Osteoblast (primary cell): ENCODE results near the gene ARHGEF4. TPM values are rescaled to one million over a fixed set of nuclear protein-coding genes. Genes with fewer than 3 reads are reported as not detected.

Experiments used
- DNase-seq: peaks from one replicate; pipeline ENCODE4 v3.0.0; 2011; ENCODE audit warnings: low spot score, mixed read lengths; ENCODE audit not compliant: insufficient read length; ENCODE audit errors: missing footprints
- H2AFZ ChIP-seq: 2 replicates; pipeline ENCODE4 v1.6.0; 2011; ENCODE audit warnings: mild to moderate bottlenecking, low read length
- H3K27ac ChIP-seq: 2 replicates; pipeline ENCODE4 v1.5.1; 2011; ENCODE audit warnings: mild to moderate bottlenecking, low read depth, low read length, moderate library complexity
- H3K27me3 ChIP-seq: 2 replicates; pipeline ENCODE4 v1.6.0; 2012; ENCODE audit warnings: mild to moderate bottlenecking, control low read depth, inconsistent platforms, low read length, moderate library complexity; ENCODE audit not compliant: insufficient read depth
- H3K36me3 ChIP-seq: 2 replicates; pipeline ENCODE4 v1.5.1; 2011; ENCODE audit warnings: mild to moderate bottlenecking, low read length, control low read depth, moderate library complexity; ENCODE audit not compliant: insufficient read depth
- H3K4me1 ChIP-seq: 2 replicates; pipeline ENCODE4 v1.5.1; 2011; ENCODE audit warnings: mild to moderate bottlenecking, low read length, control low read depth, moderate library complexity; ENCODE audit not compliant: insufficient read depth
- H3K4me2 ChIP-seq: 2 replicates; pipeline ENCODE4 v1.6.0; 2011; ENCODE audit warnings: mild to moderate bottlenecking, low read length; ENCODE audit not compliant: insufficient read depth
- H3K4me3 ChIP-seq: fragments of 200-600 bp; sonication (generic); 3 replicates; pipeline ENCODE4 v1.5.1; 2012; ENCODE audit warnings: mild to moderate bottlenecking, low read length, inconsistent platforms; ENCODE audit not compliant: insufficient read depth
- H3K79me2 ChIP-seq: 2 replicates; pipeline ENCODE4 v1.6.0; 2012; ENCODE audit warnings: mild to moderate bottlenecking, low read length, control low read depth, inconsistent platforms; ENCODE audit not compliant: insufficient read depth
- H3K9me3 ChIP-seq: 2 replicates; pipeline ENCODE4 v1.5.1; 2011; ENCODE audit warnings: low read depth, low read length, control low read depth
- H4K20me1 ChIP-seq: 2 replicates; pipeline ENCODE4 v1.6.0; 2012; ENCODE audit warnings: mild to moderate bottlenecking, low read length, control low read depth; ENCODE audit not compliant: insufficient read depth
- total RNA-seq: library from RNA; depleted of rRNA; stranded (reverse); fragments of >200 nt; gene quantifications from 2 replicates; pipeline ENCODE4 v1.2.3, GENCODE V29; 2012
- TF ChIP-seq, protein P1 (sequence below): IDR thresholded peaks from 2 replicates; pipeline ENCODE4 v1.5.1; 2011; ENCODE audit warnings: mild to moderate bottlenecking, low read depth, low read length, moderate library complexity; ENCODE audit errors: extremely low read depth

The ARHGEF4 gene
- total RNA-seq, 1 donor: 3.6 TPM

DNA sequence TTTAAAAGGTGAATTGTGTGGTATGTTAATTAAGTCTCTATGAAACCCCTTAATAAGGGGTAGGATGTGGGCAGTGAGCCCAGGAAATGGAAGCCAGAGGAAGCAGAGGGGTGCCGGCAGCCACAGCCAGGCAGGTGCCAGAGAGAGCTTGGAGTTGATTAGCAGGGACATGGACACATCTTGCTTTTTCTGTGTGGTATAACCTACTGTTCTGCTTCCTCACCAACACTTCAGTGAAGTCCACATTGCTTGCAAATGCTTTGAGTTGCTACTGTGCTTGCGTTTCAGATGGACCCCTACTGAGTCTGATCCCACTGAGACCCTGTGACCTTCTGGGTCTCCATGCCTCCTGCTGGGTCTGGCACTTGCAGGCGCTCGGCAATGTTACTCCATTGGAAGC, 30.3 kb upstream of the ARHGEF4 start:
- TF ChIP-seq, protein P1, sequence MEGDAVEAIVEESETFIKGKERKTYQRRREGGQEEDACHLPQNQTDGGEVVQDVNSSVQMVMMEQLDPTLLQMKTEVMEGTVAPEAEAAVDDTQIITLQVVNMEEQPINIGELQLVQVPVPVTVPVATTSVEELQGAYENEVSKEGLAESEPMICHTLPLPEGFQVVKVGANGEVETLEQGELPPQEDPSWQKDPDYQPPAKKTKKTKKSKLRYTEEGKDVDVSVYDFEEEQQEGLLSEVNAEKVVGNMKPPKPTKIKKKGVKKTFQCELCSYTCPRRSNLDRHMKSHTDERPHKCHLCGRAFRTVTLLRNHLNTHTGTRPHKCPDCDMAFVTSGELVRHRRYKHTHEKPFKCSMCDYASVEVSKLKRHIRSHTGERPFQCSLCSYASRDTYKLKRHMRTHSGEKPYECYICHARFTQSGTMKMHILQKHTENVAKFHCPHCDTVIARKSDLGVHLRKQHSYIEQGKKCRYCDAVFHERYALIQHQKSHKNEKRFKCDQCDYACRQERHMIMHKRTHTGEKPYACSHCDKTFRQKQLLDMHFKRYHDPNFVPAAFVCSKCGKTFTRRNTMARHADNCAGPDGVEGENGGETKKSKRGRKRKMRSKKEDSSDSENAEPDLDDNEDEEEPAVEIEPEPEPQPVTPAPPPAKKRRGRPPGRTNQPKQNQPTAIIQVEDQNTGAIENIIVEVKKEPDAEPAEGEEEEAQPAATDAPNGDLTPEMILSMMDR: no peak
- Histone ChIP-seq H3K27me3 (no peaks in the 10 kb centered on the region), H4K20me1 (no peaks in the 10 kb centered on the region), H3K4me2 (no peak overlapping the region), H3K9me3 (no peaks in the 10 kb centered on the region), H2AFZ (no peak overlapping the region), H3K27ac (no peak overlapping the region), H3K36me3 (no peaks in the 10 kb centered on the region), H3K4me3 (no peak overlapping the region), H3K79me2 (no peaks in the 10 kb centered on the region), H3K4me1 (no peaks in the 10 kb centered on the region)
- no peak for DNase-seq

DNA sequence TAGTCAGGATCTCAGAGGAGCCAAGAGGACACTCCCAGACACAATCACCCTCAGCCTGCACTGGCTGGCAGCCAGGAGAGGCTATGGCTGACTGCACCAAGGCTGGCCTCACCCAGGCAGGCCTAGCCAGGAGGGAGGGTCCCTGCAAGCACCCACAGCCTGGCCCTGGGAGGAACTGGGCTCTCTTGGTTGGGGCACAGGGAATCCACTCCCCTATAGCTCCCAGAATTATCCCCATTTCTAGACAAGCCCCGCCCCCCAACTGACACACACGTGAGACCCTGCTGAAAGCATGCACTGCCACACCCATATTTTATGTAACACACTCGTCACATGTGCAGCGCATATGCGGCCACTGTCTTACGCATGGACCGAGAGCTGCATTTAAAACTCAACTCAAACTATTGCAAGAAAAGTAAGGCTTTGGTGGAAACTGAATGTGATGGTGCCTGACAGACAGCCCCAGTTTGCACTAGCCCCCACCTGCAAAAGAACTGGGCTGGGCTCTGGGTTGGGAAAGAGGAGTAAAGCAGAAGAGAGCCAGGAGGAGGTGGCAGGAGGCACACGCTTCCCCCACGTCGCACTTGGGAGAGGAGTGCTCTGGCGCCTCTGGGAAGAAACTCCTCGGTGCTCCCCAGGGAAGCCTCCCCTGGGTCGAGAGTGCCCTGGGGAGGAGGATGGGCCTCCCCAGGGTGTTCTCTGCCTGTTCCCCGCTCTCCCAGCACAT, 28.9 kb upstream of the ARHGEF4 start:
- no peaks in the 10 kb centered on the region for H3K9me3 ChIP-seq
- no peak overlapping the region for H3K4me3 ChIP-seq
- H3K27ac ChIP-seq: no peak overlapping the region
- no peaks in the 10 kb centered on the region for H3K4me1 ChIP-seq
- no peaks in the 10 kb centered on the region for H3K79me2 ChIP-seq
- H3K27me3 ChIP-seq: no peaks in the 10 kb centered on the region
- no peak for DNase-seq
- H3K4me2 ChIP-seq: no peak overlapping the region
- no peak overlapping the region for H2AFZ ChIP-seq
- no peaks in the 10 kb centered on the region for H4K20me1 ChIP-seq
- H3K36me3 ChIP-seq: no peaks in the 10 kb centered on the region
- TF ChIP-seq, protein P1: no peak

DNA sequence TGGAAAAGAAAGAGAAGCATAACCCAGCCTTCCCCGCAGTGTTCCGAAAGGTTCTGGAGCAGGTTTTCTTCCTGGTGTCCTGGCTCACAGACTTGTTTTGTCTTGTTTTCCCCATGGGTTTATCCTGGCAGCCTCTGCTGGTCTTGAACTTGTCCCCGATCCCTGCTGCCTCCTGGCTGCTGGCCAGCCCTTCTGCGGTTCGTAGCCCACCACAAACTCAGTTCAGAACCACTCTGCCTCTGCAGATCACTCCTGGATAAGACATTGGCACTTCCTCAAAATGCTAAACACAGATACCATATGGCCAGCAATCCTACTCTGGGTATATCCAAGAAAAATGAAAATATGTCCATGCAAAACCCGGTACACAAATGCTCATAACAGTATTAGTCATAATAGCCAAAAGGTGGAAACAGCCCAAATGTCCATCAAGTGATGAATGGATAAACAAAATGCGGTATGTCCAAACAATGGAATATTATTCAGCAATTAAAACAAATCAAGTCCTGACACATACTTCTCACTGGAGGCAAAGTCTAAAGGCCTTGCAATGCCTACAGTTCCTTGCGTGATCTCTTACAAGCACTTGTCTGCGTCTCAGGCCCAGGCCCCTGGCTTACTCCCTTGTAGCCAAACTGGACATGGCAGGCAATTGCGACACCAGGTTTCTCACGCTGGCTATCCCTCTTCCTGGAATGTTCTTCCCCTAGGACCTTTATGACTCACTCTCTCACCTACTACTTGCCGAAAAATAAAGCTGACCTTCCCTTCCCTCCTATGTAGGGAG, 28.0 kb upstream of the ARHGEF4 start:
- H3K4me2 ChIP-seq: no peak overlapping the region
- H3K9me3 ChIP-seq: no peaks in the 10 kb centered on the region
- no peaks in the 10 kb centered on the region for H3K4me1 ChIP-seq
- no peak for DNase-seq
- H3K4me3 ChIP-seq: no peak overlapping the region
- TF ChIP-seq, protein P1: no peak
- H4K20me1 ChIP-seq: no peaks in the 10 kb centered on the region
- H3K27me3 ChIP-seq: no peaks in the 10 kb centered on the region
- no peaks in the 10 kb centered on the region for H3K36me3 ChIP-seq
- H2AFZ ChIP-seq: no peak overlapping the region
- H3K79me2 ChIP-seq: no peaks in the 10 kb centered on the region
- no peak overlapping the region for H3K27ac ChIP-seq

DNA sequence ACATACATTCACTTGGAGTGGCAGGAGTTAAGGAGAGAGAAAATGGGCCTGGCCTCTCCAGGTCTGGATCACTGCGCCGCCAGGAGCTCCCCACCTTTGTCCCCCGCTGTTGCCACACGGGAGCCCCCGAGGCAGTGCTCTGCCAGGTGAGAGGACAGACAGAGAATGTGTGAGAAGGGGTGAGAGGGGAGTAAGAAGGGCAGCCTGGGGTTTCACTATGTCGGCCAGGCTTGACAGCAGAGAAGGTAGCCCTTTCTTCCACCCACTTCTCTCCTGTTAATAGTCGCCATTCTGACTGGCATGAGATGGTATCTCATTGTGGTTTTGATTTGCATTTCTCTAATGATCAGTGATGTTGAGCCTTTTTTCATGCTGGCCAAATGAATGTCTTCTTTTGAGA, 26.2 kb upstream of the ARHGEF4 start:
- no peaks in the 10 kb centered on the region for H3K4me1 ChIP-seq
- no peaks in the 10 kb centered on the region for H3K36me3 ChIP-seq
- H3K27me3 ChIP-seq: no peaks in the 10 kb centered on the region
- no peaks in the 10 kb centered on the region for H3K9me3 ChIP-seq
- H3K27ac ChIP-seq: no peak overlapping the region
- no peaks in the 10 kb centered on the region for H3K79me2 ChIP-seq
- no peaks in the 10 kb centered on the region for H4K20me1 ChIP-seq
- TF ChIP-seq, protein P1: no peak
- H3K4me2 ChIP-seq: no peak overlapping the region
- H2AFZ ChIP-seq: no peak overlapping the region
- no peak for DNase-seq
- H3K4me3 ChIP-seq: no peak overlapping the region
